WTC11 (cell line): ENCODE data around the gene SETD1B.

Experiments used
- CREB1 ChIP-seq: sonication (generic); formaldehyde crosslinking; IDR thresholded peaks from 2 replicates; pipeline ENCODE4 v1.8.0; 2023; ENCODE audit warnings: mild to moderate bottlenecking, missing genetic modification reagents
- CREM ChIP-seq: sonication (generic); formaldehyde crosslinking; IDR thresholded peaks from 2 replicates; pipeline ENCODE4 v1.8.1; 2022; ENCODE audit warnings: mild to moderate bottlenecking, missing genetic modification reagents, moderate library complexity
- CTCF ChIP-seq: fragments of 200-600 bp; IDR thresholded peaks from 2 replicates; pipeline ENCODE4 v1.8.0; 2022; ENCODE audit warnings: antibody characterized with exemption
- E2F1 ChIP-seq: sonication (generic); formaldehyde crosslinking; IDR thresholded peaks from 2 replicates; pipeline ENCODE4 v1.8.0; 2022; ENCODE audit warnings: mild to moderate bottlenecking, missing genetic modification reagents
- ETV6 ChIP-seq: sonication (generic); formaldehyde crosslinking; IDR thresholded peaks from 2 replicates; pipeline ENCODE4 v1.8.1; 2022; ENCODE audit warnings: mild to moderate bottlenecking, missing genetic modification reagents
- IRF2 ChIP-seq: sonication (generic); formaldehyde crosslinking; IDR thresholded peaks from 2 replicates; pipeline ENCODE4 v1.8.0; 2022; ENCODE audit warnings: low read depth, missing genetic modification reagents, borderline replicate concordance
- NR3C1 ChIP-seq: sonication (generic); formaldehyde crosslinking; conservative IDR thresholded peaks from 2 replicates; pipeline ENCODE4 v1.8.1; 2023; ENCODE audit warnings: low read depth, mild to moderate bottlenecking, missing genetic modification reagents
- PRRX2 ChIP-seq: fragments of 250-450 bp; sonication (Bioruptor Pico); IDR thresholded peaks from 2 replicates; pipeline ENCODE4 v1.8.0; 2021; ENCODE audit warnings: mild to moderate bottlenecking
- TP53 ChIP-seq: sonication (generic); formaldehyde crosslinking; IDR thresholded peaks from 2 replicates; pipeline ENCODE4 v1.8.1; 2023; ENCODE audit warnings: mild to moderate bottlenecking, missing genetic modification reagents
- ZMAT4 ChIP-seq: fragments of 250-450 bp; sonication (Bioruptor Pico); IDR thresholded peaks from 2 replicates; pipeline ENCODE4 v1.9.0; 2021; ENCODE audit warnings: mild to moderate bottlenecking
- ZNF121 ChIP-seq: sonication (generic); formaldehyde crosslinking; IDR thresholded peaks from 2 replicates; pipeline ENCODE4 v1.8.0; 2023; ENCODE audit warnings: missing genetic modification reagents
- TF ChIP-seq, protein P1 (sequence below): sonication (generic); formaldehyde crosslinking; IDR thresholded peaks from 2 replicates; pipeline ENCODE4 v1.8.0; 2022; ENCODE audit warnings: mild to moderate bottlenecking, missing genetic modification reagents

GRCh38 chr12:121873216-121873569, 69.4 kb downstream of the SETD1B start:
- TF ChIP-seq CTCF, result no peak
- no peak for TF ChIP-seq IRF2 (CRISPR knock-in tag)
- TF ChIP-seq ZMAT4 (CRISPR knock-in tag), result no peak
- no peak for TF ChIP-seq TP53 (CRISPR knock-in tag)
- no peak for TF ChIP-seq E2F1 (CRISPR knock-in tag)
- TF ChIP-seq, protein P1, sequence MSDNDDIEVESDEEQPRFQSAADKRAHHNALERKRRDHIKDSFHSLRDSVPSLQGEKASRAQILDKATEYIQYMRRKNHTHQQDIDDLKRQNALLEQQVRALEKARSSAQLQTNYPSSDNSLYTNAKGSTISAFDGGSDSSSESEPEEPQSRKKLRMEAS, result no peak
- no peak for TF ChIP-seq ZNF121 (CRISPR knock-in tag)
- TF ChIP-seq ETV6 (CRISPR knock-in tag), result no peak
- TF ChIP-seq CREB1, result no peak
- TF ChIP-seq CREM, result no peak
- TF ChIP-seq NR3C1, result no peak
- TF ChIP-seq PRRX2 (CRISPR knock-in tag), result no peak
